Breast epithelium (tissue), 4 donors: ENCODE data around the gene MPDU1. TPM values are rescaled to one million over a fixed set of nuclear protein-coding genes. Genes with fewer than 3 reads are reported as not detected.

Experiments used
- DNase-seq, 2 donors: peaks; one replicate each; pipeline ENCODE4 v3.0.0-alpha.2; 2019; ENCODE audit warnings: low spot score in 2 of 2
- H3K27ac ChIP-seq, 2 donors: fragments of 200-600 bp; sonication (generic) in 1 of 2; one replicate each; pipeline ENCODE4 v1.5.1; 2016 to 2019; ENCODE audit warnings: mild to moderate bottlenecking in 1 of 2
- H3K27me3 ChIP-seq, 2 donors: fragments of 200-600 bp; sonication (generic) in 1 of 2; one replicate each; pipeline versions ENCODE4 v1.5.1 to v1.6.0; 2017 to 2019; ENCODE audit warnings: control low read depth in 1 of 2, mild to moderate bottlenecking in 1 of 2
- H3K36me3 ChIP-seq: fragments of 200-600 bp; one replicate; pipeline ENCODE4 v1.5.1; 2019
- H3K4me1 ChIP-seq, 2 donors: fragments of 200-600 bp; sonication (generic); one replicate each; pipeline ENCODE4 v1.5.1; 2016 to 2019; ENCODE audit warnings: control low read depth in 1 of 2
- H3K4me3 ChIP-seq, 3 donors: fragments of 200-600 bp; sonication (generic); 1 replicate in 2 of 3; 2 replicates in 1 of 3; pipeline ENCODE4 v1.5.1; 2016 to 2019; ENCODE audit warnings: mild to moderate bottlenecking in 3 of 3, moderate library complexity in 2 of 3
- H3K9me3 ChIP-seq, 2 donors: fragments of 200-600 bp; sonication (generic) in 1 of 2; one replicate each; pipeline ENCODE4 v1.5.1; 2016 to 2019; ENCODE audit warnings: control low read depth in 1 of 2
- POLR2A ChIP-seq: fragments of 450-650 bp; IDR thresholded peaks from one replicate; pipeline ENCODE4 v1.6.1; 2016; ENCODE audit warnings: antibody characterized with exemption, mild to moderate bottlenecking, moderate library complexity
- POLR2AphosphoS5 ChIP-seq, 3 donors: sonication (generic); formaldehyde crosslinking; IDR thresholded peaks; one replicate each; pipeline ENCODE4 v1.6.1; 2017; ENCODE audit warnings: antibody characterized with exemption in 3 of 3
- intact Hi-C: fragments of 100-400 bp; cut with DNase I; formaldehyde crosslinking; loops from one replicate; pipeline ENCODE4 v1.15.1; 2023; ENCODE audit warnings: low total_unique reads
- total RNA-seq, 3 donors: library from RNA; depleted of rRNA; stranded (reverse); fragments of >200 nt; gene quantifications; one replicate each; pipeline ENCODE4 v1.1.0, GENCODE V29; 2016
- TF ChIP-seq, protein P1 (sequence below), 3 donors: fragments of 450-650 bp; IDR thresholded peaks; one replicate each; pipeline ENCODE4 v1.5.1; 2016 to 2017; ENCODE audit warnings: antibody characterized with exemption in 3 of 3, mild to moderate bottlenecking in 3 of 3, moderate library complexity in 3 of 3

Gene MPDU1
- total RNA-seq: 100 to 1,000 TPM in 1 of 3 donors, 10 to 100 TPM in 2; 66.6 to 140 (median 74.4) TPM

GRCh38 chr17:7583253-7584109, at the start of gene MPDU1:
MPDU1 (plus strand) TSS chr17:7583852; CDS start chr17:7583863, 11 bp downstream.
- Histone ChIP-seq H3K27ac (peak within 1 kb of the TSS; percentile 96 to 99), H3K4me3 (peak within 1 kb of the TSS; percentile 59 to 73 (median 59)), H3K36me3 (no peaks in the 10 kb centered on the region), H3K4me1 (peaks cover 16 to 23% of the 10 kb centered on the region in 2 donors), H3K9me3 (no peaks in the 10 kb centered on the region), H3K27me3 (no peaks in the 10 kb centered on the region)
- DNase-seq: peak; percentile 96
- TF ChIP-seq POLR2AphosphoS5 (IDR thresholded peaks at IDR 0.05) (peak; percentile 90 to 97 (median 95)), POLR2A (peak; percentile 29)
- TF ChIP-seq, protein P1, sequence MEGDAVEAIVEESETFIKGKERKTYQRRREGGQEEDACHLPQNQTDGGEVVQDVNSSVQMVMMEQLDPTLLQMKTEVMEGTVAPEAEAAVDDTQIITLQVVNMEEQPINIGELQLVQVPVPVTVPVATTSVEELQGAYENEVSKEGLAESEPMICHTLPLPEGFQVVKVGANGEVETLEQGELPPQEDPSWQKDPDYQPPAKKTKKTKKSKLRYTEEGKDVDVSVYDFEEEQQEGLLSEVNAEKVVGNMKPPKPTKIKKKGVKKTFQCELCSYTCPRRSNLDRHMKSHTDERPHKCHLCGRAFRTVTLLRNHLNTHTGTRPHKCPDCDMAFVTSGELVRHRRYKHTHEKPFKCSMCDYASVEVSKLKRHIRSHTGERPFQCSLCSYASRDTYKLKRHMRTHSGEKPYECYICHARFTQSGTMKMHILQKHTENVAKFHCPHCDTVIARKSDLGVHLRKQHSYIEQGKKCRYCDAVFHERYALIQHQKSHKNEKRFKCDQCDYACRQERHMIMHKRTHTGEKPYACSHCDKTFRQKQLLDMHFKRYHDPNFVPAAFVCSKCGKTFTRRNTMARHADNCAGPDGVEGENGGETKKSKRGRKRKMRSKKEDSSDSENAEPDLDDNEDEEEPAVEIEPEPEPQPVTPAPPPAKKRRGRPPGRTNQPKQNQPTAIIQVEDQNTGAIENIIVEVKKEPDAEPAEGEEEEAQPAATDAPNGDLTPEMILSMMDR (IDR thresholded peaks at IDR 0.05): peak in 1 of 3 donors; percentile 30
- intact Hi-C loops: no loop called here

DNA sequence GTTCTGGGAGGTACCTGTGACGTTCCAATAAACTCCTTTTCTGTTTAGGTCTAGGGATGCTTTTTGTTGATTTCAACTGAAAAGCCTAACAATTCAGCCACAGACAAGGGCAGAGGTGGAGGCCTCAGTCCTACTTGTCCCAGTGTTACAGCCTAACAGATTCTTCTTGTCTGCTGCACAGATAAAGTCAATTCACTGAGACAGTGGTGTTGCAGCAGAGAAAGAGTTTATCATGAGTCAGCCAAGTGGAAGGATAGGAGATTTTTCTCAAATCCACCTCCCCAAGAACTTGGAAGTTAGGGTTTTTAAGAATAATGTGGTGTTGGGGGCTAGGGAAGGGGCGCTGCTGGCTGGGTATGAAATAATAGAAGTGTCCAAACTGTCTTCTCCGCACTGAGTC, 45.6 kb upstream of the MPDU1 start:
- DNase-seq: no peak
- Histone ChIP-seq H3K27ac (no peak overlapping the region), H3K4me1 (no peaks in the 10 kb centered on the region), H3K9me3 (peaks cover 0 to 6% of the 10 kb centered on the region in 2 donors), H3K36me3 (no peaks in the 10 kb centered on the region), H3K27me3 (no peaks in the 10 kb centered on the region), H3K4me3 (no peak overlapping the region)
- intact Hi-C loops: no loop called here
- TF ChIP-seq POLR2AphosphoS5 (IDR thresholded peaks at IDR 0.05) (no peak), POLR2A (no peak)
- TF ChIP-seq, protein P1 (IDR thresholded peaks at IDR 0.05): no peak

GRCh38 chr17:7538891-7539545, 44.6 kb upstream of the MPDU1 start:
- H3K4me3 ChIP-seq: no peak overlapping the region
- no peak for DNase-seq
- intact Hi-C loops: no loop called here

GRCh38 chr17:7541074-7541621, 42.5 kb upstream of the MPDU1 start:
- H3K4me3 ChIP-seq: no peak overlapping the region
- intact Hi-C loops: no loop called here
- no peak for DNase-seq
- H3K4me1 ChIP-seq: no peaks in the 10 kb centered on the region
- TF ChIP-seq, protein P1 (IDR thresholded peaks at IDR 0.05): no peak
- TF ChIP-seq POLR2AphosphoS5 (IDR thresholded peaks at IDR 0.05) (no peak), POLR2A (no peak)
- no peaks in the 10 kb centered on the region for H3K36me3 ChIP-seq
- H3K9me3 ChIP-seq: peaks cover 0 to 6% of the 10 kb centered on the region in 2 donors
- no peak overlapping the region for H3K27ac ChIP-seq
- no peaks in the 10 kb centered on the region for H3K27me3 ChIP-seq

More at GRCh38 chr17:7538891-7539545, 44.6 kb upstream of the MPDU1 start:
- Histone ChIP-seq H3K36me3 (no peaks in the 10 kb centered on the region), H3K4me1 (no peaks in the 10 kb centered on the region), H3K27ac (no peak overlapping the region), H3K9me3 (peaks cover 0 to 6% of the 10 kb centered on the region in 2 donors), H3K27me3 (no peaks in the 10 kb centered on the region)
- no peak for TF ChIP-seq POLR2A
- no peak for TF ChIP-seq POLR2AphosphoS5 (IDR thresholded peaks at IDR 0.05)
- TF ChIP-seq, protein P1 (IDR thresholded peaks at IDR 0.05): no peak
